ENCODE results near the gene TXNRD3.

Gene TXNRD3

GRCh38 chr3:126581569-126581968 is 73.4 kb downstream of the TXNRD3 start:
- no peak for DNase-seq

GRCh38 chr3:126580746-126581145 is 74.2 kb downstream of the TXNRD3 start:
- DNase-seq, result no peak

GRCh38 chr3:126578702-126579101 is 76.2 kb downstream of the TXNRD3 start:
- no peak for DNase-seq

- DNase-seq, result no peak
Observed at GRCh38 chr3:126577261-126577660, 77.7 kb downstream of the TXNRD3 start.

- DNase-seq, result no peak
Observed at GRCh38 chr3:126573492-126574117, 81.3 kb downstream of the TXNRD3 start.

- no peak for DNase-seq
Observed at GRCh38 chr3:126571078-126571477, 83.8 kb downstream of the TXNRD3 start.

- no peak for DNase-seq
Observed at GRCh38 chr3:126570103-126570541, 84.8 kb downstream of the TXNRD3 start.

- no peak for DNase-seq
Observed at GRCh38 chr3:126569390-126569975, 85.4 kb downstream of the TXNRD3 start.

- DNase-seq, result no peak
Observed at GRCh38 chr3:126568776-126569342, 86.1 kb downstream of the TXNRD3 start.

- no peak for DNase-seq
Observed at GRCh38 chr3:126567696-126568438, 87.1 kb downstream of the TXNRD3 start.

- DNase-seq, result no peak
Observed at GRCh38 chr3:126562737-126563276, 92.1 kb downstream of the TXNRD3 start.

- no peak for DNase-seq
Observed at GRCh38 chr3:126558336-126559071, 96.4 kb downstream of the TXNRD3 start, which contains the start of gene C3orf22. TSS of gene C3orf22 (minus strand) at chr3:126558932. CDS start at chr3:126553390, 5,542 bp downstream.

- DNase-seq, result no peak
Observed at GRCh38 chr3:126557761-126558160, 97.2 kb downstream of the TXNRD3 start.

- DNase-seq, result no peak
Observed at GRCh38 chr3:126557415-126557745, 97.5 kb downstream of the TXNRD3 start.
